PFSK-1 (cell line): ENCODE measurements around the gene ZNF534.

Experiments
- FOXP2 ChIP-seq: optimal IDR thresholded peaks from 2 replicates; pipeline ENCODE3; 2011; ENCODE audit warnings: borderline replicate concordance, control low read depth, inconsistent platforms; ENCODE audit not compliant: insufficient read depth; ENCODE audit errors: extremely low read length, extremely low read depth
- POLR2AphosphoS5 ChIP-seq: IDR thresholded peaks from 2 replicates; pipeline ENCODE4 v1.6.1; 2012; ENCODE audit warnings: low read depth, mild to moderate bottlenecking, control low read depth, low read length, moderate library complexity
- REST ChIP-seq, 2 experiments: IDR thresholded peaks; 2 replicates each; pipeline versions ENCODE4 v1.6.1 to v1.8.0; 2011 to 2012; ENCODE audit warnings: low read depth in 2 of 2, low read length in 2 of 2, control low read depth in 1 of 2, inconsistent platforms in 1 of 2, mild to moderate bottlenecking in 1 of 2, moderate library complexity in 1 of 2; ENCODE audit not compliant: insufficient read depth in 1 of 2
- SIN3A ChIP-seq: IDR thresholded peaks from 2 replicates; pipeline ENCODE4 v1.6.1; 2012; ENCODE audit warnings: mild to moderate bottlenecking, low read length, moderate library complexity, borderline replicate concordance; ENCODE audit not compliant: insufficient read depth
- TAF1 ChIP-seq: IDR thresholded peaks from 2 replicates; pipeline ENCODE4 v1.6.1; 2012; ENCODE audit warnings: low read length, control low read depth, borderline replicate concordance; ENCODE audit not compliant: insufficient read depth

Gene ZNF534

GRCh38 chr19:52492994-52493470, 64.1 kb downstream of the ZNF534 start:
- TF ChIP-seq POLR2AphosphoS5 (no peak), TAF1 (no peak), REST (IDR thresholded peaks at IDR 0.05; ENCODE audit: insufficient read depth in 1 of 2, low read depth in 2 of 2, low read length in 2 of 2) (no peak)

- TF ChIP-seq FOXP2 (no peak), TAF1 (no peak), REST (IDR thresholded peaks at IDR 0.05; ENCODE audit: insufficient read depth in 1 of 2, low read depth in 2 of 2, low read length in 2 of 2) (no peak), POLR2AphosphoS5 (no peak), SIN3A (no peak)
These were observed 65.6 kb downstream of the ZNF534 start for GRCh38 chr19:52494518-52494917.

- TF ChIP-seq REST (IDR thresholded peaks at IDR 0.05; ENCODE audit: insufficient read depth in 1 of 2, low read depth in 2 of 2, low read length in 2 of 2) = no peak
- no peak for TF ChIP-seq FOXP2
- no peak for TF ChIP-seq SIN3A
- TF ChIP-seq TAF1 = no peak
- no peak for TF ChIP-seq POLR2AphosphoS5
These were observed 69.6 kb downstream of the ZNF534 start for GRCh38 chr19:52498571-52498970.
